Calu3 (cell line): Measurements from ENCODE around the gene SMYD5. TPM values are rescaled to one million over a fixed set of nuclear protein-coding genes. Genes with fewer than 3 reads are reported as not detected.

Experiments used
- BruUV-seq: library from RNA; stranded (reverse); fragments of 400-500 nt; replicated peaks from 2 replicates; lab custom pipeline; 2021; lab: Mats Ljungman, UMichigan
- CTCF ChIA-PET: fragments of 300-600 bp; sonication (Branson Sonifier 250); formaldehyde crosslinking; loops from one replicate; lab custom pipeline; 2022; ENCODE audit warnings: antibody characterized with exemption; lab: Charles Lee
- DNase-seq: peaks from one replicate; pipeline ENCODE4 v3.0.0; 2022
- H3K27ac Mint-ChIP-seq: one replicate; pipeline ENCODE4 v1.8.0; 2022; ENCODE audit warnings: mixed read lengths; ENCODE audit not compliant: unreplicated experiment
- H3K27me3 Mint-ChIP-seq: one replicate; pipeline ENCODE4 v1.8.0; 2022; ENCODE audit warnings: mixed read lengths; ENCODE audit not compliant: unreplicated experiment
- H3K36me3 Mint-ChIP-seq: one replicate; pipeline ENCODE4 v1.8.0; 2022; ENCODE audit warnings: mild to moderate bottlenecking, moderate library complexity, mixed read lengths; ENCODE audit not compliant: insufficient read depth, unreplicated experiment
- H3K4me1 Mint-ChIP-seq: one replicate; pipeline ENCODE4 v1.8.0; 2022; ENCODE audit warnings: mild to moderate bottlenecking, low read depth, mixed read lengths; ENCODE audit not compliant: unreplicated experiment
- H3K4me3 Mint-ChIP-seq: one replicate; pipeline ENCODE4 v1.8.0; 2022; ENCODE audit warnings: mild to moderate bottlenecking, low read depth, moderate library complexity, mixed read lengths; ENCODE audit not compliant: unreplicated experiment
- H3K9me3 Mint-ChIP-seq: one replicate; pipeline ENCODE4 v1.8.0; 2022; ENCODE audit warnings: low read depth, mixed read lengths; ENCODE audit not compliant: unreplicated experiment
- intact Hi-C: fragments of 100-400 bp; cut with micrococcal nuclease; formaldehyde crosslinking; loops from one replicate; pipeline ENCODE4 v1.10.0; 2022; ENCODE audit not compliant: unreplicated experiment
- total RNA-seq: library from RNA; stranded (reverse); gene quantifications from 2 replicates; pipeline ENCODE4 v1.2.3, GENCODE V29; 2022
- TF ChIP-seq, protein P1 (sequence below): fragments of 200-600 bp; IDR thresholded peaks from one replicate; pipeline ENCODE4 v1.8.0; 2022; ENCODE audit warnings: antibody characterized with exemption; ENCODE audit not compliant: unreplicated experiment

The SMYD5 gene
- total RNA-seq, 1 experiment from 2014 or later = 32.1 TPM

GRCh38 chr2:73243884-73244570 lies 30.0 kb downstream of the SMYD5 start:
- Mint-ChIP-seq H3K36me3 (peaks cover 58% of the 10 kb centered on the region), H3K27ac (no peak overlapping the region), H3K9me3 (no peaks in the 10 kb centered on the region), H3K4me3 (no peak overlapping the region), H3K27me3 (no peaks in the 10 kb centered on the region), H3K4me1 (no peaks in the 10 kb centered on the region)
- TF ChIP-seq, protein P1, sequence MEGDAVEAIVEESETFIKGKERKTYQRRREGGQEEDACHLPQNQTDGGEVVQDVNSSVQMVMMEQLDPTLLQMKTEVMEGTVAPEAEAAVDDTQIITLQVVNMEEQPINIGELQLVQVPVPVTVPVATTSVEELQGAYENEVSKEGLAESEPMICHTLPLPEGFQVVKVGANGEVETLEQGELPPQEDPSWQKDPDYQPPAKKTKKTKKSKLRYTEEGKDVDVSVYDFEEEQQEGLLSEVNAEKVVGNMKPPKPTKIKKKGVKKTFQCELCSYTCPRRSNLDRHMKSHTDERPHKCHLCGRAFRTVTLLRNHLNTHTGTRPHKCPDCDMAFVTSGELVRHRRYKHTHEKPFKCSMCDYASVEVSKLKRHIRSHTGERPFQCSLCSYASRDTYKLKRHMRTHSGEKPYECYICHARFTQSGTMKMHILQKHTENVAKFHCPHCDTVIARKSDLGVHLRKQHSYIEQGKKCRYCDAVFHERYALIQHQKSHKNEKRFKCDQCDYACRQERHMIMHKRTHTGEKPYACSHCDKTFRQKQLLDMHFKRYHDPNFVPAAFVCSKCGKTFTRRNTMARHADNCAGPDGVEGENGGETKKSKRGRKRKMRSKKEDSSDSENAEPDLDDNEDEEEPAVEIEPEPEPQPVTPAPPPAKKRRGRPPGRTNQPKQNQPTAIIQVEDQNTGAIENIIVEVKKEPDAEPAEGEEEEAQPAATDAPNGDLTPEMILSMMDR = no peak
- no peak for DNase-seq
- no TSS peak for BruUV-seq
- CTCF ChIA-PET = interaction anchor here (0.6 to 1.0 kb wide), 2 partner anchors 9 to 1180 kb away, joined by 3 to 4 read pairs; no protein-coding TSS in a partner anchor
- intact Hi-C loops = no loop called here

DNA sequence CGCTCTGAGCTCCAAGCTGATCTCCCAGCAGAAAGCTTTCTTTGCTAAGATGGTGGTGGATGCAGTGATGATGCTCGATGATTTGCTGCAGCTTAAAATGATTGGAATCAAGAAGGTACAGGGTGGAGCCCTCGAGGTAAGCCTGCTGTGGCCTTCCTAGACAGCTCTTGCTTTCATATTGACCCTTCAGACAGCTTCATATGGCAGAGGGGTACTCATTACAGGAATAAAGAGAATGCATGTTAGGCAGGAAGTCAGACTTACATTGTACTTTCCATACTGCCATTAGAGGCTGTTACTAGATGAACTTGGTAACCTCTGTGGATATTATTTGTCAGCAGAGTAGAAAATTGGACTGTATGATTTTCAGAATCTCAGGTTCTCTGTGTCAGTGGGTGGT lies 30.5 kb downstream of the SMYD5 start:
- TF ChIP-seq, protein P1 = no peak
- no TSS peak for BruUV-seq
- Mint-ChIP-seq H3K27me3 (no peaks in the 10 kb centered on the region), H3K27ac (no peak overlapping the region), H3K36me3 (peaks cover 60% of the 10 kb centered on the region), H3K4me3 (no peak overlapping the region), H3K4me1 (no peaks in the 10 kb centered on the region), H3K9me3 (no peaks in the 10 kb centered on the region)
- DNase-seq = no peak
- intact Hi-C loops = no loop called here
- CTCF ChIA-PET = interaction anchor here (0.6 to 1.0 kb wide), 2 partner anchors 9 to 1180 kb away, joined by 3 to 4 read pairs; no protein-coding TSS in a partner anchor

DNA sequence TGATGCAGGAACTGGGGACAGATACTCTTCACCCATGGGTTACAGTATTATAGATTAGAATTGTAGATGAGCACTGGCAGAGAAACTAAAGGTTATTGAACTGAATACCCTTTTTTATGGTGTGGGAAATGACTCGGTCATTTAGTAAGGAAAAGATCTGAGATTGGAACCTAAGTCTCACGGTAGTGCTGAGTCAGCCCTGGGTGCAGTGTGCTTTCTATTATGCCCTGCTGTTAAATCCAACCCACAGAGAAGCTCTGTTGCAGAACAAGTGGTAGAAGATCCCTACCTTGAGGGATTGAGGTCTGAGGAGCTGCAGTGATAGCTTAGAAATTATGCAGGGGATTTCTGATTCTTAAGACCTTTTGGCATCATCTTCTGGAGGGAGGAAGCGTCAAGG lies 32.8 kb downstream of the SMYD5 start:
- intact Hi-C loops = no loop called here
- BruUV-seq = no TSS peak
- Mint-ChIP-seq H3K27ac (no peak overlapping the region), H3K4me1 (no peaks in the 10 kb centered on the region), H3K27me3 (no peaks in the 10 kb centered on the region), H3K9me3 (no peaks in the 10 kb centered on the region), H3K36me3 (peaks cover 72% of the 10 kb centered on the region), H3K4me3 (no peak overlapping the region)
- TF ChIP-seq, protein P1 = no peak
- DNase-seq = no peak
- CTCF ChIA-PET = interaction anchor here (0.8 kb wide), 1 partner anchor 13 kb away, joined by 3 read pairs; no protein-coding TSS in a partner anchor

DNA sequence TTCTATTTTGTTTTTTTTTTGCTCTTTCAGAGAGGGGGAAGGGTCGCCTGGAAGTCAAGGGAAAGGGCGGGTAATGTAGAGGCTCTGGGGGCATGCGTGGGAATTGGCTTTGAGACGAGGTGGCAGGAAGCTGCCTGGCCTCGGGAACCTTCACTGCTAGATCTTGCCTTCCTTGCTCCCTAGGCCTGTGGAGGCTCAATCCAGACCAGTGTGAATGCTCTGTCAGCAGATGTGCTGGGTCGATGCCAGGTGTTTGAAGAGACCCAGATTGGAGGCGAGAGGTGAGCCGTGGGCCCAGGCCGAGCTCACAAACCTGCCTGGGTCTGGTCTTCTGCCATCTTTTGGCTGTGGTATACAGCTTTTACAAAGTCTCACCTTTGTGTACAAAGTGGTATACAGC lies 35.6 kb downstream of the SMYD5 start:
- H3K27ac Mint-ChIP-seq = no peak overlapping the region
- TF ChIP-seq, protein P1 = no peak
- CTCF ChIA-PET = no interaction called here

More for the DNA sequence above, 35.6 kb downstream of the SMYD5 start:
- no peaks in the 10 kb centered on the region for H3K4me1 Mint-ChIP-seq
- H3K4me3 Mint-ChIP-seq = no peak overlapping the region
- intact Hi-C loops = no loop called here
- H3K36me3 Mint-ChIP-seq = peaks cover 87% of the 10 kb centered on the region
- no TSS peak for BruUV-seq
- H3K9me3 Mint-ChIP-seq = no peaks in the 10 kb centered on the region
- DNase-seq = no peak
- no peaks in the 10 kb centered on the region for H3K27me3 Mint-ChIP-seq
